A673 (cell line): ENCODE results near the gene MAVS. TPM values are rescaled to one million over a fixed set of nuclear protein-coding genes. Genes with fewer than 3 reads are reported as not detected.

Experiments
- BruUV-seq: library from RNA; stranded (reverse); fragments of 400-500 nt; replicated peaks from 2 replicates; lab custom pipeline; 2021; lab: Mats Ljungman, UMichigan
- CTCF ChIA-PET: fragments of 300-600 bp; sonication (Branson Sonifier 250); formaldehyde crosslinking; loops from one replicate; lab custom pipeline; 2022; ENCODE audit warnings: antibody characterized with exemption; lab: Charles Lee
- POLR2A ChIA-PET: fragments of 300-600 bp; sonication (Branson Sonifier 250); formaldehyde crosslinking; loops from one replicate; lab custom pipeline; 2022; ENCODE audit warnings: antibody characterized with exemption; ENCODE audit not compliant: low non-redundant PET; lab: Charles Lee
- DNase-seq: peaks from one replicate; pipeline ENCODE4 v3.0.0-alpha.2; 2015; ENCODE audit warnings: low spot score
- H3K27ac ChIP-seq: fragments of 200-600 bp; sonication (generic); 2 replicates; pipeline ENCODE4 v1.5.1; 2016; ENCODE audit warnings: mixed run types, low read depth, mild to moderate bottlenecking, mixed read lengths, antibody characterized with exemption, low read length; ENCODE audit not compliant: poor library complexity, severe bottlenecking
- H3K27me3 ChIP-seq: fragments of 200-600 bp; sonication (generic); replicated peaks from 2 replicates; pipeline ENCODE4 v1.6.1; 2017; ENCODE audit warnings: mixed run types, low read depth, mild to moderate bottlenecking, mixed read lengths, antibody characterized with exemption, low read length; ENCODE audit not compliant: insufficient read depth, poor library complexity
- H3K36me3 ChIP-seq: fragments of 200-600 bp; sonication (generic); 2 replicates; pipeline ENCODE4 v1.6.1; 2016; ENCODE audit warnings: mixed run types, mild to moderate bottlenecking, mixed read lengths, antibody characterized with exemption, low read length; ENCODE audit not compliant: insufficient read depth, poor library complexity, severe bottlenecking
- H3K4me1 ChIP-seq: fragments of 200-600 bp; sonication (generic); 2 replicates; pipeline ENCODE4 v1.6.1; 2017; ENCODE audit warnings: mixed run types, mild to moderate bottlenecking, mixed read lengths, antibody characterized with exemption, low read length; ENCODE audit not compliant: insufficient read depth, poor library complexity, severe bottlenecking
- H3K4me3 ChIP-seq: fragments of 200-600 bp; sonication (generic); 2 replicates; pipeline ENCODE4 v1.5.1; 2016; ENCODE audit warnings: low read depth, mixed run types, mild to moderate bottlenecking, mixed read lengths, low read length; ENCODE audit not compliant: poor library complexity, severe bottlenecking
- H3K9me3 ChIP-seq: fragments of 200-600 bp; sonication (generic); 2 replicates; pipeline ENCODE4 v1.6.1; 2016; ENCODE audit warnings: mixed run types, low read depth, mild to moderate bottlenecking, mixed read lengths, antibody characterized with exemption, low read length; ENCODE audit not compliant: poor library complexity, severe bottlenecking
- CTCF ChIP-seq: fragments of 300-800, 200-600 bp; sonication (generic); conservative IDR thresholded peaks from 2 replicates; pipeline ENCODE4 v1.5.1; 2017; ENCODE audit warnings: low read depth, mild to moderate bottlenecking, antibody characterized with exemption, low read length, moderate library complexity, mixed read lengths
- EZH2 ChIP-seq: fragments of 200-600 bp; sonication (generic); IDR thresholded peaks from 2 replicates; pipeline ENCODE4 v1.6.1; 2017; ENCODE audit warnings: borderline replicate concordance, low read depth, mild to moderate bottlenecking, mixed read lengths, antibody characterized with exemption, low read length; ENCODE audit not compliant: poor library complexity, severe bottlenecking
- intact Hi-C: fragments of 100-400 bp; cut with micrococcal nuclease; formaldehyde crosslinking; loops from one replicate; pipeline ENCODE4 v1.10.0; 2022; ENCODE audit not compliant: unreplicated experiment
- total RNA-seq: library from RNA; stranded (reverse); gene quantifications from 2 replicates; pipeline ENCODE4 v1.2.3, GENCODE V29; 2021

The MAVS gene
- total RNA-seq, 1 experiment from 2014 or later, result 28.2 TPM

- intact Hi-C loops, result no loop called here
Observed at GRCh38 chr20:3898639-3899038, 52.0 kb downstream of the MAVS start.

GRCh38 chr20:3900187-3900604 is 53.6 kb downstream of the MAVS start:
- no peaks in the 10 kb centered on the region for H3K9me3 ChIP-seq
- TF ChIP-seq EZH2, result no peak
- TF ChIP-seq CTCF, result no peak
- H3K4me1 ChIP-seq, result peaks cover 15% of the 10 kb centered on the region
- POLR2A ChIA-PET, result interaction anchor here (0.6 to 0.9 kb wide), 2 partner anchors 12 to 121 kb away, joined by 3 read pairs; no protein-coding TSS in a partner anchor
- DNase-seq, result no peak
- no peak overlapping the region for H3K4me3 ChIP-seq
- H3K36me3 ChIP-seq, result peaks cover 12% of the 10 kb centered on the region
- no TSS peak for BruUV-seq
- H3K27me3 ChIP-seq, result no peaks in the 10 kb centered on the region
- H3K27ac ChIP-seq, result no peak overlapping the region
- CTCF ChIA-PET, result no interaction called here
- intact Hi-C loops, result no loop called here

More at GRCh38 chr20:3898639-3899038, 52.0 kb downstream of the MAVS start:
- TF ChIP-seq CTCF (no peak), EZH2 (no peak)
- Histone ChIP-seq H3K27me3 (no peaks in the 10 kb centered on the region), H3K36me3 (peaks cover 18% of the 10 kb centered on the region), H3K27ac (no peak overlapping the region), H3K4me1 (peaks cover 15% of the 10 kb centered on the region), H3K9me3 (no peaks in the 10 kb centered on the region), H3K4me3 (no peak overlapping the region)
- CTCF ChIA-PET, result no interaction called here
- POLR2A ChIA-PET, result no interaction called here
- BruUV-seq, result no TSS peak
- no peak for DNase-seq

- CTCF ChIA-PET, result no interaction called here
- peaks cover 15% of the 10 kb centered on the region for H3K4me1 ChIP-seq
- no peak overlapping the region for H3K27ac ChIP-seq
- H3K36me3 ChIP-seq, result peaks cover 10% of the 10 kb centered on the region
- no TSS peak for BruUV-seq
- POLR2A ChIA-PET, result no interaction called here
- no peak overlapping the region for H3K4me3 ChIP-seq
- H3K9me3 ChIP-seq, result no peaks in the 10 kb centered on the region
- TF ChIP-seq EZH2 (no peak), CTCF (no peak)
- H3K27me3 ChIP-seq, result no peaks in the 10 kb centered on the region
- intact Hi-C loops, result no loop called here
- DNase-seq, result no peak
Observed at GRCh38 chr20:3901028-3901705, 54.5 kb downstream of the MAVS start.
